ENCODE measurements around the gene SGCA.

Gene SGCA

DNA sequence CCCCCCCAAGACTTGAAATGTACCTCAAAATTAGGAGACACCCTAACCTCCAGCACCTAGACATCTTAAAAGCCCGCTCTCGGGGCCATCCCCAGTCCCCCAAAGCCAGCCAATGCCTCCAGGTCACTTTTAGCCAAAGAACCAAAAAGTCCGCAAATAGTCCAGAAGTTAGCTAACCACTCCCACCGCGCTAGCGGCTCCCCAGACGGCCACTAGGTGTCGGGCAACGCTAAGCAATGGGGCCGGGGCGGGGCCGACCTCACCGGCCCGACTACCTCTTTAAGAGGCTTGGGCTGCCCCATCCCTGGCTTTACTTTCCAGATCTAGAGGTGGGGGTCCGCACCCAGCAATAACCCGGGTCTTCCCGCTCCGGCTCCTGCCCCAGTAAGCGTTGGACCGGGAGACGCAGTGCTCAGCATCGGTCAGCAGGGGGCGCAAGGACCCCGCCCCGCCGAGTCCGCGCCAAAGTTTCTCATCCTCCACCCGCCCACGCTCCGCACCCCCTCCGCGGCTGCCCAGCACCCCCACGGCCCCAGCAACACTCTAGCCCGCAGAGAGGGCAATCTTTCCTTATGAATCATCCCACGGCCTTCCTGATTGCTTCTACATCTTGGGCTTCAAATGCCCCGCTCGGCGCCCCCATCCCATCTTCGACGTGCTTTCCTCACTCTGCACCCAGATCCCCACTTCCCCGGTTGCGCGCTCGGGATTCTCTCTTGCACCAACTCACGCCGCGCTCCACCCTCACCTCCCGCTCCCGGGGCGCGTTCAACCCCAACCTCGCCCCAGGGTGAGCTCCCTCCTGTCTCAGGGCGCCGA is 34.9 kb downstream of the SGCA start (continued):
- TF ChIP-seq, protein P1, sequence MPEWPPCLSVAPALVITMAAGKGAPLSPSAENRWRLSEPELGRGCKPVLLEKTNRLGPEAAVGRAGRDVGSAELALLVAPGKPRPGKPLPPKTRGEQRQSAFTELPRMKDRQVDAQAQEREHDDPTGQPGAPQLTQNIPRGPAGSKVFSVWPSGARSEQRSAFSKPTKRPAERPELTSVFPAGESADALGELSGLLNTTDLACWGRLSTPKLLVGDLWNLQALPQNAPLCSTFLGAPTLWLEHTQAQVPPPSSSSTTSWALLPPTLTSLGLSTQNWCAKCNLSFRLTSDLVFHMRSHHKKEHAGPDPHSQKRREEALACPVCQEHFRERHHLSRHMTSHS (tag by site-specific recombination; IDR thresholded peaks at IDR 0.05): no peak
- TF ChIP-seq, protein P2, sequence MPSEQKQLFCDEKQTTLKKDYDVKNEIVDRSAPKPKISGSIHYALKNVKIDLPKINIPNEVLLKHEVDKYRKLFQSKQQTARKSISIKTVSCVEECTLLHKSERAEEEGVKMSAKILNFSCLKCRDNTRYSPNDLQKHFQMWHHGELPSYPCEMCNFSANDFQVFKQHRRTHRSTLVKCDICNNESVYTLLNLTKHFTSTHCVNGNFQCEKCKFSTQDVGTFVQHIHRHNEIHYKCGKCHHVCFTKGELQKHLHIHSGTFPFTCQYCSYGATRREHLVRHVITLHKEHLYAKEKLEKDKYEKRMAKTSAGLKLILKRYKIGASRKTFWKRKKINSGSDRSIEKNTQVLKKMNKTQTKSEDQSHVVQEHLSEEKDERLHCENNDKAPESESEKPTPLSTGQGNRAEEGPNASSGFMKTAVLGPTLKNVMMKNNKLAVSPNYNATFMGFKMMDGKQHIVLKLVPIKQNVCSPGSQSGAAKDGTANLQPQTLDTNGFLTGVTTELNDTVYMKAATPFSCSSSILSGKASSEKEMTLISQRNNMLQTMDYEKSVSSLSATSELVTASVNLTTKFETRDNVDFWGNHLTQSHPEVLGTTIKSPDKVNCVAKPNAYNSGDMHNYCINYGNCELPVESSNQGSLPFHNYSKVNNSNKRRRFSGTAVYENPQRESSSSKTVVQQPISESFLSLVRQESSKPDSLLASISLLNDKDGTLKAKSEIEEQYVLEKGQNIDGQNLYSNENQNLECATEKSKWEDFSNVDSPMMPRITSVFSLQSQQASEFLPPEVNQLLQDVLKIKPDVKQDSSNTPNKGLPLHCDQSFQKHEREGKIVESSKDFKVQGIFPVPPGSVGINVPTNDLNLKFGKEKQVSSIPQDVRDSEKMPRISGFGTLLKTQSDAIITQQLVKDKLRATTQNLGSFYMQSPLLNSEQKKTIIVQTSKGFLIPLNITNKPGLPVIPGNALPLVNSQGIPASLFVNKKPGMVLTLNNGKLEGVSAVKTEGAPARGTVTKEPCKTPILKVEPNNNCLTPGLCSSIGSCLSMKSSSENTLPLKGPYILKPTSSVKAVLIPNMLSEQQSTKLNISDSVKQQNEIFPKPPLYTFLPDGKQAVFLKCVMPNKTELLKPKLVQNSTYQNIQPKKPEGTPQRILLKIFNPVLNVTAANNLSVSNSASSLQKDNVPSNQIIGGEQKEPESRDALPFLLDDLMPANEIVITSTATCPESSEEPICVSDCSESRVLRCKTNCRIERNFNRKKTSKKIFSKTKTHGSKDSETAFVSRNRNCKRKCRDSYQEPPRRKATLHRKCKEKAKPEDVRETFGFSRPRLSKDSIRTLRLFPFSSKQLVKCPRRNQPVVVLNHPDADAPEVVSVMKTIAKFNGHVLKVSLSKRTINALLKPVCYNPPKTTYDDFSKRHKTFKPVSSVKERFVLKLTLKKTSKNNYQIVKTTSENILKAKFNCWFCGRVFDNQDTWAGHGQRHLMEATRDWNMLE (tag by site-specific recombination; conservative IDR thresholded peaks at IDR 0.05; ENCODE audit: low read depth): peak; percentile 15; the same call in 1 of the 2 replicates
- TF ChIP-seq ZNF140 (tag by site-specific recombination; IDR thresholded peaks at IDR 0.05) (no peak), ZNF394 (tag by site-specific recombination; IDR thresholded peaks at IDR 0.05; ENCODE audit: borderline replicate concordance) (peak; percentile 71), ZNF48 (tag by site-specific recombination; IDR thresholded peaks at IDR 0.05) (no peak), ZNF169 (tag by site-specific recombination; IDR thresholded peaks at IDR 0.05) (no peak), ZFP69B (tag by site-specific recombination; IDR thresholded peaks at IDR 0.05) (peak; percentile 83), PRDM1 (tag by site-specific recombination; IDR thresholded peaks at IDR 0.05) (0 out of 2 replicates have a peak, but pooled peaks have one; percentile 29), ZNF660 (tag by site-specific recombination; IDR thresholded peaks at IDR 0.05) (peak; percentile 86), ZBTB20 (tag by site-specific recombination; IDR thresholded peaks at IDR 0.05) (peak; percentile 64), ZBTB21 (tag by site-specific recombination; IDR thresholded peaks at IDR 0.05) (no peak), GLIS1 (tag by site-specific recombination; IDR thresholded peaks at IDR 0.05) (peak; percentile 91)
- TF ChIP-seq, protein P3, sequence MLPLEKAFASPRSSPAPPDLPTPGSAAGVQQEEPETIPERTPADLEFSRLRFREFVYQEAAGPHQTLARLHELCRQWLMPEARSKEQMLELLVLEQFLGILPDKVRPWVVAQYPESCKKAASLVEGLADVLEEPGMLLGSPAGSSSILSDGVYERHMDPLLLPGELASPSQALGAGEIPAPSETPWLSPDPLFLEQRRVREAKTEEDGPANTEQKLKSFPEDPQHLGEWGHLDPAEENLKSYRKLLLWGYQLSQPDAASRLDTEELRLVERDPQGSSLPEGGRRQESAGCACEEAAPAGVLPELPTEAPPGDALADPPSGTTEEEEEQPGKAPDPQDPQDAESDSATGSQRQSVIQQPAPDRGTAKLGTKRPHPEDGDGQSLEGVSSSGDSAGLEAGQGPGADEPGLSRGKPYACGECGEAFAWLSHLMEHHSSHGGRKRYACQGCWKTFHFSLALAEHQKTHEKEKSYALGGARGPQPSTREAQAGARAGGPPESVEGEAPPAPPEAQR (tag by site-specific recombination; IDR thresholded peaks at IDR 0.05): no peak
- TF ChIP-seq, protein P4, sequence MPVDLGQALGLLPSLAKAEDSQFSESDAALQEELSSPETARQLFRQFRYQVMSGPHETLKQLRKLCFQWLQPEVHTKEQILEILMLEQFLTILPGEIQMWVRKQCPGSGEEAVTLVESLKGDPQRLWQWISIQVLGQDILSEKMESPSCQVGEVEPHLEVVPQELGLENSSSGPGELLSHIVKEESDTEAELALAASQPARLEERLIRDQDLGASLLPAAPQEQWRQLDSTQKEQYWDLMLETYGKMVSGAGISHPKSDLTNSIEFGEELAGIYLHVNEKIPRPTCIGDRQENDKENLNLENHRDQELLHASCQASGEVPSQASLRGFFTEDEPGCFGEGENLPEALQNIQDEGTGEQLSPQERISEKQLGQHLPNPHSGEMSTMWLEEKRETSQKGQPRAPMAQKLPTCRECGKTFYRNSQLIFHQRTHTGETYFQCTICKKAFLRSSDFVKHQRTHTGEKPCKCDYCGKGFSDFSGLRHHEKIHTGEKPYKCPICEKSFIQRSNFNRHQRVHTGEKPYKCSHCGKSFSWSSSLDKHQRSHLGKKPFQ (tag by site-specific recombination; IDR thresholded peaks at IDR 0.05): no peak; the same call in 1 of the 2 replicates
- TF ChIP-seq, protein P5, sequence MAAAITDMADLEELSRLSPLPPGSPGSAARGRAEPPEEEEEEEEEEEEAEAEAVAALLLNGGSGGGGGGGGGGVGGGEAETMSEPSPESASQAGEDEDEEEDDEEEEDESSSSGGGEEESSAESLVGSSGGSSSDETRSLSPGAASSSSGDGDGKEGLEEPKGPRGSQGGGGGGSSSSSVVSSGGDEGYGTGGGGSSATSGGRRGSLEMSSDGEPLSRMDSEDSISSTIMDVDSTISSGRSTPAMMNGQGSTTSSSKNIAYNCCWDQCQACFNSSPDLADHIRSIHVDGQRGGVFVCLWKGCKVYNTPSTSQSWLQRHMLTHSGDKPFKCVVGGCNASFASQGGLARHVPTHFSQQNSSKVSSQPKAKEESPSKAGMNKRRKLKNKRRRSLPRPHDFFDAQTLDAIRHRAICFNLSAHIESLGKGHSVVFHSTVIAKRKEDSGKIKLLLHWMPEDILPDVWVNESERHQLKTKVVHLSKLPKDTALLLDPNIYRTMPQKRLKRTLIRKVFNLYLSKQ (tag by site-specific recombination; IDR thresholded peaks at IDR 0.05; ENCODE audit: borderline replicate concordance): no peak
- TF ChIP-seq, protein P6, sequence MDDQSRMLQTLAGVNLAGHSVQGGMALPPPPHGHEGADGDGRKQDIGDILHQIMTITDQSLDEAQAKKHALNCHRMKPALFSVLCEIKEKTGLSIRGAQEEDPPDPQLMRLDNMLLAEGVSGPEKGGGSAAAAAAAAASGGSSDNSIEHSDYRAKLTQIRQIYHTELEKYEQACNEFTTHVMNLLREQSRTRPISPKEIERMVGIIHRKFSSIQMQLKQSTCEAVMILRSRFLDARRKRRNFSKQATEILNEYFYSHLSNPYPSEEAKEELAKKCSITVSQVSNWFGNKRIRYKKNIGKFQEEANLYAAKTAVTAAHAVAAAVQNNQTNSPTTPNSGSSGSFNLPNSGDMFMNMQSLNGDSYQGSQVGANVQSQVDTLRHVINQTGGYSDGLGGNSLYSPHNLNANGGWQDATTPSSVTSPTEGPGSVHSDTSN (CRISPR knock-in tag; IDR thresholded peaks at IDR 0.05): no peak
- TF ChIP-seq, protein P7, sequence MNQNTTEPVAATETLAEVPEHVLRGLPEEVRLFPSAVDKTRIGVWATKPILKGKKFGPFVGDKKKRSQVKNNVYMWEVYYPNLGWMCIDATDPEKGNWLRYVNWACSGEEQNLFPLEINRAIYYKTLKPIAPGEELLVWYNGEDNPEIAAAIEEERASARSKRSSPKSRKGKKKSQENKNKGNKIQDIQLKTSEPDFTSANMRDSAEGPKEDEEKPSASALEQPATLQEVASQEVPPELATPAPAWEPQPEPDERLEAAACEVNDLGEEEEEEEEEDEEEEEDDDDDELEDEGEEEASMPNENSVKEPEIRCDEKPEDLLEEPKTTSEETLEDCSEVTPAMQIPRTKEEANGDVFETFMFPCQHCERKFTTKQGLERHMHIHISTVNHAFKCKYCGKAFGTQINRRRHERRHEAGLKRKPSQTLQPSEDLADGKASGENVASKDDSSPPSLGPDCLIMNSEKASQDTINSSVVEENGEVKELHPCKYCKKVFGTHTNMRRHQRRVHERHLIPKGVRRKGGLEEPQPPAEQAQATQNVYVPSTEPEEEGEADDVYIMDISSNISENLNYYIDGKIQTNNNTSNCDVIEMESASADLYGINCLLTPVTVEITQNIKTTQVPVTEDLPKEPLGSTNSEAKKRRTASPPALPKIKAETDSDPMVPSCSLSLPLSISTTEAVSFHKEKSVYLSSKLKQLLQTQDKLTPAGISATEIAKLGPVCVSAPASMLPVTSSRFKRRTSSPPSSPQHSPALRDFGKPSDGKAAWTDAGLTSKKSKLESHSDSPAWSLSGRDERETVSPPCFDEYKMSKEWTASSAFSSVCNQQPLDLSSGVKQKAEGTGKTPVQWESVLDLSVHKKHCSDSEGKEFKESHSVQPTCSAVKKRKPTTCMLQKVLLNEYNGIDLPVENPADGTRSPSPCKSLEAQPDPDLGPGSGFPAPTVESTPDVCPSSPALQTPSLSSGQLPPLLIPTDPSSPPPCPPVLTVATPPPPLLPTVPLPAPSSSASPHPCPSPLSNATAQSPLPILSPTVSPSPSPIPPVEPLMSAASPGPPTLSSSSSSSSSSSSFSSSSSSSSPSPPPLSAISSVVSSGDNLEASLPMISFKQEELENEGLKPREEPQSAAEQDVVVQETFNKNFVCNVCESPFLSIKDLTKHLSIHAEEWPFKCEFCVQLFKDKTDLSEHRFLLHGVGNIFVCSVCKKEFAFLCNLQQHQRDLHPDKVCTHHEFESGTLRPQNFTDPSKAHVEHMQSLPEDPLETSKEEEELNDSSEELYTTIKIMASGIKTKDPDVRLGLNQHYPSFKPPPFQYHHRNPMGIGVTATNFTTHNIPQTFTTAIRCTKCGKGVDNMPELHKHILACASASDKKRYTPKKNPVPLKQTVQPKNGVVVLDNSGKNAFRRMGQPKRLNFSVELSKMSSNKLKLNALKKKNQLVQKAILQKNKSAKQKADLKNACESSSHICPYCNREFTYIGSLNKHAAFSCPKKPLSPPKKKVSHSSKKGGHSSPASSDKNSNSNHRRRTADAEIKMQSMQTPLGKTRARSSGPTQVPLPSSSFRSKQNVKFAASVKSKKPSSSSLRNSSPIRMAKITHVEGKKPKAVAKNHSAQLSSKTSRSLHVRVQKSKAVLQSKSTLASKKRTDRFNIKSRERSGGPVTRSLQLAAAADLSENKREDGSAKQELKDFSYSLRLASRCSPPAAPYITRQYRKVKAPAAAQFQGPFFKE (tag by site-specific recombination; IDR thresholded peaks at IDR 0.05; ENCODE audit: borderline replicate concordance): no peak
- TF ChIP-seq, protein P8, sequence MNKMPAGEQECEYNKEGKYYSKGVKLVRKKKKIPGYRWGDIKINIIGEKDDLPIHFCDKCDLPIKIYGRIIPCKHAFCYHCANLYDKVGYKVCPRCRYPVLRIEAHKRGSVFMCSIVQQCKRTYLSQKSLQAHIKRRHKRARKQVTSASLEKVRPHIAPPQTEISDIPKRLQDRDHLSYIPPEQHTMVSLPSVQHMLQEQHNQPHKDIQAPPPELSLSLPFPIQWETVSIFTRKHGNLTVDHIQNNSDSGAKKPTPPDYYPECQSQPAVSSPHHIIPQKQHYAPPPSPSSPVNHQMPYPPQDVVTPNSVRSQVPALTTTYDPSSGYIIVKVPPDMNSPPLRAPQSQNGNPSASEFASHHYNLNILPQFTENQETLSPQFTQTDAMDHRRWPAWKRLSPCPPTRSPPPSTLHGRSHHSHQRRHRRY (tag by site-specific recombination; IDR thresholded peaks at IDR 0.05): no peak
